ENCODE data around the gene UGDH. TPM values are rescaled to one million over a fixed set of nuclear protein-coding genes. Genes with fewer than 3 reads are reported as not detected.

Gene UGDH
- polyA plus RNA-seq, 1 donor (not counting 4 experiments of a cell fraction or from before 2014, with no cell fraction given): 39.4 TPM

- H3K4me2 ChIP-seq (ENCODE audit: control insufficient read depth, extremely low read depth, insufficient read depth, low read depth, low read length): no peak overlapping the region
- no peaks in the 10 kb centered on the region for H3K9me3 ChIP-seq (ENCODE audit: control insufficient read depth, low read depth, low read length)
- H2AFZ ChIP-seq (ENCODE audit: control insufficient read depth, low read length): no peak overlapping the region
- no peak overlapping the region for H3K4me3 ChIP-seq (ENCODE audit: control insufficient read depth in 2 of 3, extremely low read depth in 1 of 3, insufficient read depth in 2 of 3, low read depth in 1 of 3, low read length in 3 of 3)
- DNase-seq (ENCODE audit: low read depth, low spot score) (no peak), FAIRE-seq (peak; percentile 36)
- no peak overlapping the region for H3K27ac ChIP-seq (ENCODE audit: control insufficient read depth, insufficient read depth, low read length)
- no peaks in the 10 kb centered on the region for H4K20me1 ChIP-seq (ENCODE audit: control insufficient read depth, extremely low read depth, insufficient read depth, low read length)
- H3K36me3 ChIP-seq (ENCODE audit: control insufficient read depth in 2 of 2, extremely low read depth in 1 of 2, insufficient read depth in 2 of 2, low read length in 2 of 2): peaks cover 3 to 4% of the 10 kb centered on the region in 2 experiments
- H3K27me3 ChIP-seq (ENCODE audit: control insufficient read depth, extremely low read depth, insufficient read depth, low read length): no peaks in the 10 kb centered on the region
- H3K4me1 ChIP-seq (ENCODE audit: control insufficient read depth, extremely low read depth, insufficient read depth, low read length): no peaks in the 10 kb centered on the region
- no peaks in the 10 kb centered on the region for H3K9me1 ChIP-seq (ENCODE audit: control insufficient read depth, extremely low read depth, insufficient read depth, low read length)
- H3K9ac ChIP-seq (ENCODE audit: control insufficient read depth, extremely low read depth, insufficient read depth, low read length): no peak overlapping the region
- no peaks in the 10 kb centered on the region for H3K79me2 ChIP-seq (ENCODE audit: control insufficient read depth, insufficient read depth, low read length)
- TF ChIP-seq EZH2 (IDR thresholded peaks at IDR 0.05; ENCODE audit: low read length) (no peak), CTCF (optimal IDR thresholded peaks at IDR 0.05 in 1 of 3, IDR thresholded peaks at IDR 0.05 in 1 of 3, conservative IDR thresholded peaks at IDR 0.05 in 1 of 3; ENCODE audit: extremely low read depth in 1 of 3, insufficient read depth in 2 of 3, low read length in 3 of 3) (no peak)
- dilution Hi-C loops (cut with MboI; ENCODE audit: extremely low pct_ligation_motif_present, low sequenced_read_pairs): no loop called here
Measured at GRCh38 chr4:39476187-39476895, 50.9 kb downstream of the UGDH start.

GRCh38 chr4:39472396-39472795 lies 54.8 kb downstream of the UGDH start:
- Histone ChIP-seq H3K36me3 (ENCODE audit: control insufficient read depth in 2 of 2, extremely low read depth in 1 of 2, insufficient read depth in 2 of 2, low read length in 2 of 2) (peaks cover 6 to 24% of the 10 kb centered on the region in 2 experiments), H3K27ac (ENCODE audit: control insufficient read depth, insufficient read depth, low read length) (no peak overlapping the region), H3K4me1 (ENCODE audit: control insufficient read depth, extremely low read depth, insufficient read depth, low read length) (no peaks in the 10 kb centered on the region), H2AFZ (ENCODE audit: control insufficient read depth, low read length) (no peak overlapping the region), H3K79me2 (ENCODE audit: control insufficient read depth, insufficient read depth, low read length) (no peaks in the 10 kb centered on the region), H3K9me3 (ENCODE audit: control insufficient read depth, low read depth, low read length) (no peaks in the 10 kb centered on the region), H4K20me1 (ENCODE audit: control insufficient read depth, extremely low read depth, insufficient read depth, low read length) (no peaks in the 10 kb centered on the region), H3K9ac (ENCODE audit: control insufficient read depth, extremely low read depth, insufficient read depth, low read length) (no peak overlapping the region), H3K27me3 (ENCODE audit: control insufficient read depth, extremely low read depth, insufficient read depth, low read length) (no peaks in the 10 kb centered on the region), H3K4me3 (ENCODE audit: control insufficient read depth in 2 of 3, extremely low read depth in 1 of 3, insufficient read depth in 2 of 3, low read depth in 1 of 3, low read length in 3 of 3) (no peak overlapping the region), H3K4me2 (ENCODE audit: control insufficient read depth, extremely low read depth, insufficient read depth, low read depth, low read length) (no peak overlapping the region), H3K9me1 (ENCODE audit: control insufficient read depth, extremely low read depth, insufficient read depth, low read length) (no peaks in the 10 kb centered on the region)
- no peak for DNase-seq (ENCODE audit: low read depth, low spot score)
- dilution Hi-C loops (cut with MboI; ENCODE audit: extremely low pct_ligation_motif_present, low sequenced_read_pairs): no loop called here
- no peak for FAIRE-seq
- TF ChIP-seq CTCF (optimal IDR thresholded peaks at IDR 0.05 in 1 of 3, IDR thresholded peaks at IDR 0.05 in 1 of 3, conservative IDR thresholded peaks at IDR 0.05 in 1 of 3; ENCODE audit: extremely low read depth in 1 of 3, insufficient read depth in 2 of 3, low read length in 3 of 3): no peak
- no peak for TF ChIP-seq EZH2 (IDR thresholded peaks at IDR 0.05; ENCODE audit: low read length)
